Measurements from ENCODE around the gene CBARP. TPM values are rescaled to one million over a fixed set of nuclear protein-coding genes. Genes with fewer than 3 reads are reported as not detected.
A peak's percentile ranks its signal among the peaks of the same experiment; 100 is the strongest.

The CBARP gene
- total and polyA plus RNA-seq, 9 of the 15 experiments (the other 6 are each of a cell fraction or from before 2014, with no cell fraction given) = 0.03 to 8.9 (median 1.2) TPM; not detected in 1

- no peak for TF ChIP-seq PCBP2 (IDR thresholded peaks at IDR 0.05; ENCODE audit: low read depth, low read length, poor library complexity, severe bottlenecking)
- no peak for TF ChIP-seq KLF1 (tag; IDR thresholded peaks at IDR 0.05)
- TF ChIP-seq ZNF239 (CRISPR knock-in tag; IDR thresholded peaks at IDR 0.05) = no peak
- no peak for TF ChIP-seq TAL1 (IDR thresholded peaks at IDR 0.05)
- no peak for TF ChIP-seq TEAD1 (CRISPR knock-in tag; IDR thresholded peaks at IDR 0.05)
- TF ChIP-seq, protein P1, sequence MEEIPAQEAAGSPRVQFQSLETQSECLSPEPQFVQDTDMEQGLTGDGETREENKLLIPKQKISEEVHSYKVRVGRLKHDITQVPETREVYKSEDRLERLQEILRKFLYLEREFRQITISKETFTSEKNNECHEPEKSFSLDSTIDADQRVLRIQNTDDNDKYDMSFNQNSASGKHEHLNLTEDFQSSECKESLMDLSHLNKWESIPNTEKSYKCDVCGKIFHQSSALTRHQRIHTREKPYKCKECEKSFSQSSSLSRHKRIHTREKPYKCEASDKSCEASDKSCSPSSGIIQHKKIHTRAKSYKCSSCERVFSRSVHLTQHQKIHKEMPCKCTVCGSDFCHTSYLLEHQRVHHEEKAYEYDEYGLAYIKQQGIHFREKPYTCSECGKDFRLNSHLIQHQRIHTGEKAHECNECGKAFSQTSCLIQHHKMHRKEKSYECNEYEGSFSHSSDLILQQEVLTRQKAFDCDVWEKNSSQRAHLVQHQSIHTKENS (CRISPR knock-in tag; IDR thresholded peaks at IDR 0.05) = no peak
- TF ChIP-seq ARID4B (CRISPR knock-in tag; IDR thresholded peaks at IDR 0.05) = no peak
- TF ChIP-seq POLR2AphosphoS2 (IDR thresholded peaks at IDR 0.05; ENCODE audit: low read length) = no peak
- peak; percentile 12; the same call in 1 of the 2 replicates for TF ChIP-seq SP1 (CRISPR knock-in tag; IDR thresholded peaks at IDR 0.05)
- no peak for TF ChIP-seq DPF2 (IDR thresholded peaks at IDR 0.05)
- TF ChIP-seq NR2C2 (CRISPR knock-in tag; IDR thresholded peaks at IDR 0.05) = no peak
- TF ChIP-seq NR2C2 (tag; IDR thresholded peaks at IDR 0.05) = no peak; the same call in 1 of the 2 replicates
- no peak for TF ChIP-seq KDM4B (IDR thresholded peaks at IDR 0.05; ENCODE audit: borderline replicate concordance in 2 of 2, low read depth in 1 of 2)
- no peak for TF ChIP-seq ZNF354B (CRISPR knock-in tag; IDR thresholded peaks at IDR 0.05)
- no peak; the same call in 1 of the 2 replicates for TF ChIP-seq MXI1 (IDR thresholded peaks at IDR 0.05; ENCODE audit: low read depth, low read length)
- TF ChIP-seq GATA2 (CRISPR knock-in tag; IDR thresholded peaks at IDR 0.05) = no peak
- peak; percentile 53 for TF ChIP-seq ARHGAP35 (IDR thresholded peaks at IDR 0.05; ENCODE audit: partially characterized antibody)
- peak; percentile 75; the same call in 1 of the 2 replicates for TF ChIP-seq ZNF282 (CRISPR knock-in tag; IDR thresholded peaks at IDR 0.05)
- 0 out of 2 replicates have a peak, but pooled peaks have one; percentile 30 for TF ChIP-seq HLTF (IDR thresholded peaks at IDR 0.05)
- no peak for TF ChIP-seq NCOA2 (IDR thresholded peaks at IDR 0.05; ENCODE audit: partially characterized antibody in 2 of 2)
- TF ChIP-seq POLR3A (IDR thresholded peaks at IDR 0.05; ENCODE audit: borderline replicate concordance, extremely low read depth, insufficient read depth, insufficient read length) = no peak
- peak; percentile 97 for TF ChIP-seq CHD2 (IDR thresholded peaks at IDR 0.05; ENCODE audit: low read depth, low read length)
- TF ChIP-seq STAG1 (CRISPR knock-in tag; IDR thresholded peaks at IDR 0.05; ENCODE audit: borderline replicate concordance) = no peak
- TF ChIP-seq, protein P2, sequence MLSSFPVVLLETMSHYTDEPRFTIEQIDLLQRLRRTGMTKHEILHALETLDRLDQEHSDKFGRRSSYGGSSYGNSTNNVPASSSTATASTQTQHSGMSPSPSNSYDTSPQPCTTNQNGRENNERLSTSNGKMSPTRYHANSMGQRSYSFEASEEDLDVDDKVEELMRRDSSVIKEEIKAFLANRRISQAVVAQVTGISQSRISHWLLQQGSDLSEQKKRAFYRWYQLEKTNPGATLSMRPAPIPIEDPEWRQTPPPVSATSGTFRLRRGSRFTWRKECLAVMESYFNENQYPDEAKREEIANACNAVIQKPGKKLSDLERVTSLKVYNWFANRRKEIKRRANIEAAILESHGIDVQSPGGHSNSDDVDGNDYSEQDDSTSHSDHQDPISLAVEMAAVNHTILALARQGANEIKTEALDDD (IDR thresholded peaks at IDR 0.05) = no peak
- no peak for TF ChIP-seq NR2C1 (IDR thresholded peaks at IDR 0.05)
- TF ChIP-seq NR2C1 (tag; IDR thresholded peaks at IDR 0.05) = no peak
These were observed 37.1 kb upstream of the CBARP start (continued) for GRCh38 chr19:1274852-1275259.

Data from K562 (cell line).